GM19467 (cell line): ENCODE measurements around the gene HNF1B.

Experiments used
- ATAC-seq: cut with Tn5 transposase; IDR thresholded peaks from one replicate; pipeline ENCODE4 v1.9.1; 2021; ENCODE audit warnings: mild to moderate bottlenecking, moderate library complexity; ENCODE audit not compliant: unreplicated experiment

HNF1B gene

GRCh38 chr17:37676115-37676925 lies 68.5 kb downstream of the HNF1B start:
- no peak for ATAC-seq

- ATAC-seq = no peak
Observed at GRCh38 chr17:37674511-37674910, 70.3 kb downstream of the HNF1B start.

- ATAC-seq = no peak
Observed at GRCh38 chr17:37673386-37673785, 71.5 kb downstream of the HNF1B start.

- ATAC-seq = no peak
Observed at GRCh38 chr17:37672548-37673078, 72.2 kb downstream of the HNF1B start.

GRCh38 chr17:37671824-37672547 lies 72.9 kb downstream of the HNF1B start:
- ATAC-seq = no peak

- ATAC-seq = no peak
Observed at GRCh38 chr17:37671028-37671823, 73.6 kb downstream of the HNF1B start.

GRCh38 chr17:37667039-37667438 lies 77.8 kb downstream of the HNF1B start:
- no peak for ATAC-seq

- no peak for ATAC-seq
Observed at GRCh38 chr17:37664214-37664613, 80.6 kb downstream of the HNF1B start.

- no peak for ATAC-seq
Observed at GRCh38 chr17:37662353-37662752, 82.5 kb downstream of the HNF1B start.

GRCh38 chr17:37661400-37662014 lies 83.4 kb downstream of the HNF1B start:
- no peak for ATAC-seq

GRCh38 chr17:37659925-37660324 lies 84.9 kb downstream of the HNF1B start:
- ATAC-seq = no peak

GRCh38 chr17:37657202-37657601 lies 87.7 kb downstream of the HNF1B start:
- ATAC-seq = no peak

GRCh38 chr17:37651849-37652248 lies 93.0 kb downstream of the HNF1B start:
- ATAC-seq = no peak

GRCh38 chr17:37650419-37651003 lies 94.3 kb downstream of the HNF1B start:
- ATAC-seq = no peak

- no peak for ATAC-seq
Observed at GRCh38 chr17:37648555-37648954, 96.3 kb downstream of the HNF1B start.

- no peak for ATAC-seq
Observed at GRCh38 chr17:37647856-37648255, 97.0 kb downstream of the HNF1B start.

- ATAC-seq = peak; percentile 7
Observed at GRCh38 chr17:37643869-37644268, 101.0 kb downstream of the HNF1B start.

GRCh38 chr17:37643118-37643766 lies 101.6 kb downstream of the HNF1B start, which contains the start of gene DDX52:
DDX52 (minus strand) TSS chr17:37643446; CDS start chr17:37643420, 26 bp downstream.
- peak; percentile 80 for ATAC-seq

- ATAC-seq = no peak
Observed at GRCh38 chr17:37642681-37643080, 102.2 kb downstream of the HNF1B start.

GRCh38 chr17:37640015-37640414 lies 104.8 kb downstream of the HNF1B start:
- no peak for ATAC-seq
